GM18861 (cell line): ENCODE measurements around the gene BCL11B.

Experiments used
- ATAC-seq: cut with Tn5 transposase; IDR thresholded peaks from one replicate; pipeline ENCODE4 v1.9.1; 2021; ENCODE audit not compliant: unreplicated experiment

BCL11B gene

DNA sequence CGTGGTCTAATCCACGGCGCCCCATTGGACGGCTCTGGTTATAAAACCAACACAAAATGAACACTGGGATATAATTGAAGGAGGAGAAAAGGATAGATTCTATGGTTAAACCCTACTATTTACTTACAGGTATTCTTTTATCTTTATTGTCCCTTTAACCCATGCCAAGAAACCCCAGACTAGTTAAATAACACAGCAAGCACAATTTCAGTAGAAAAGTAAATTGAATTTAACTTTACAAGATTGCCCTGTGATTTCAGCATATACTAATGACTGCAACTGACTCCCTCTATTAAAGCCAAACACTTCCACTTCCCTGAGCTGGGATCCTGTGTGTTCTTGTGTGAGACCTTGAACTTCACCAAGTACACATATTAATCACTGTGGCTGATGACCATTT lies 45.3 kb downstream of the BCL11B start:
- ATAC-seq, result no peak

DNA sequence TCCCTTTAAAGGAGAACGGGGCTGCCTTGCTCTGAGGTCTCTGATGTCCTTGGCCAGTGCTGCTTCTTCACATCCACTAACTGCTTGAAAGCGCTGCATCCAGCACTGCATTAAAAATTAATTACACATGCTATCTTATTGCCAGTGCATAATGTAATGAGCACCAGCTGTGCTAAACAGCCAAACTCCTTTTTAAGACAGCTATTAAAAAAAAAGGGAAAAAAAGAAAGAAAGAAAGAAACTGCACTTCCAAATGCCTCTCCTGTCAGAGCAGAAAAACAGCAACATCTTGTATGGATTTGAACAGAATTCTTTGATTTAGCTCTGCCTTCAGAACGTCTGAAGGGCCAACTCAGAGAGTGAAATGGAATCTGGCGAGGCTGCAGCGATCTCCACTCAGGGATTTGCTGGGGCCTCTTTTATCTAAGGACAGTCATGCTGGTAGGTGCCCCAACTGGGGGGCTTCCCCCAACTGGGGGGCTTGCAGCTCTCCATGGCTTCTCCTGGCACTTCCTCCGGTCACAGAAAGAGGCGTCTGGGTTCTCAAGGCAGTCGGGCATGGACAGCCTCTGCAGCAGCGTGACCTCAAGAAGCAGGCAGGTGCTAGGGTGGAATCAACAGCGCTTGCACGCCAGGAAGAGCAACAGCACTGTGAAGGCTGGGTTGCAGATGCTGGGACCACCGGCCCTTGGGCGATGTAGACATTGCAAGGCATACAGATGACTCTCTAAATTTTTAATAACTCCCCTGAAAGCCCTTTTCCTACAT lies 46.4 kb downstream of the BCL11B start:
- no peak for ATAC-seq

DNA sequence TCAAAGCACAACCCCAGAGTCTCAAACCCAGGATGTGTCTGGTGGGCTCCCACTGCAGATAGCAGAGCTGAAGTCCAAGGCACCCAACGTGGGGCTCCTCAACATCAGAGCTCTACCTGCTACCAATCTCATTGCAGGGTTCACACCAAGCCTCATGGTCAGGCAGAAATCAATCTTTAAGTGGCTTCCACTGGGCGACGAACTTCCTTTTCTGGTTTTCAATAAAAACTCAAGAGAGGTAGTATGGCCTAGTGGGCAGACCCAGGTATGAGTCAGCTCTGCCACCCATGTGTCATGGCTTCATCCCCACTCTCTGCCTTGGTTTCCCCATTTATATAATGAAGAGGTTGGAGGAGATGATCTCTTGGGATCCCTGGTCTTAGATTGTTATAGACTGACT lies 47.0 kb downstream of the BCL11B start:
- no peak for ATAC-seq

DNA sequence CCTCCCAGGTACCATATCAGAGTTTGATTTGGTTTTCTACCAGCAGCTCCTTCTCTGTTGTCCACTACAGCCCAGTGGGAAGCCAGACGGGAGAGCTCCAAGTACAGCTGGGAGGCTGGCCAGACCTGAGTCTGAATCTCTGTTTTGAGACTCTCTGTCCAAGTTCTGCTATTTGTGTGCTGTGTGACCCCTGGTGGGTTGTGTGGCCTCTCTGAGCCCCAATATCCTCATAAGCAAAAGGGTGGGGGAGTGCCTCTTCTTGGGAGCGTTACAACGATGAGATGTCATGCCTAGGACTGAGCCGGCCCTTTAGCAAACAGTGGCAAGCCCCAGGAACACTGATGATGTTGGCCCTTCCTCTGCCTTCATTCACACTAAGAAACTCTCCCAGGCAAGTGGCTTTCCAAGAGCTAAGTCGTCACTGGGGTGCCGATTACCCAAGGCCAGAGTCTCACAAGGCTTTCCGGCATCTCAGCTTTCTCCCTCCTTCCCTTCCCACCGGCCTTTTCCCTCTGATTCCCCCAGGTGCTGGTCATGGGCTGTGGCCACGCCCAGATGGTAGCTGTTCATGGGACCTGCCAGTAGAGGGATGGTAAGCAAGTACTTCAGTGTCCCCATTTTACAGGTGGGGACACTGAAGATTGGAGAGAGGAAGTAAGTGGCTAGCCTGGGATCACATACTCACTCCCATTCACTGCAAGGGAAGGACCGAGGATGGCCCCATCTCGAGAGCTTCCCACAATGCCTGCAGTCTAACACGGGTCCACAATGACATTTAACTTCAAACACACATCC lies 47.7 kb downstream of the BCL11B start:
- no peak for ATAC-seq

DNA sequence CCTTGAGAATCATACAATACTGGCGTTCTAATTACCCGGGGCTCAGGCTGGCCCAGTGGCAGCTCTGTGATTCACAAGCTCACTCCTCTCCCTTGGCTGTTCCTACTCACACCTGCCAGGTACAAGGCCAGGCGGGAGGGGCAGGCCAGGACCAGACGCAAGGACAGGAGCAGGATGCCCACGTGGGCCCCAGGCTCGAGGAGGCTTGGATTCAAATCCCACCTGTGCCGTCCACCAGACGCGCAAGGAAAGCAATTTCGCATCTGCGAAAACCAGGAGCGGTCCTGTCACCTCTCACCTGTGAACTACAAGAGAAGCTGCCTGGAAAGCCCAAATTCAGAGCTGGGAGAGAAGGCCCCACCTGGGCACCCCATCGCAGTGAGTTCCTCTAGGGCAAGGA lies 50.6 kb downstream of the BCL11B start:
- ATAC-seq, result no peak

DNA sequence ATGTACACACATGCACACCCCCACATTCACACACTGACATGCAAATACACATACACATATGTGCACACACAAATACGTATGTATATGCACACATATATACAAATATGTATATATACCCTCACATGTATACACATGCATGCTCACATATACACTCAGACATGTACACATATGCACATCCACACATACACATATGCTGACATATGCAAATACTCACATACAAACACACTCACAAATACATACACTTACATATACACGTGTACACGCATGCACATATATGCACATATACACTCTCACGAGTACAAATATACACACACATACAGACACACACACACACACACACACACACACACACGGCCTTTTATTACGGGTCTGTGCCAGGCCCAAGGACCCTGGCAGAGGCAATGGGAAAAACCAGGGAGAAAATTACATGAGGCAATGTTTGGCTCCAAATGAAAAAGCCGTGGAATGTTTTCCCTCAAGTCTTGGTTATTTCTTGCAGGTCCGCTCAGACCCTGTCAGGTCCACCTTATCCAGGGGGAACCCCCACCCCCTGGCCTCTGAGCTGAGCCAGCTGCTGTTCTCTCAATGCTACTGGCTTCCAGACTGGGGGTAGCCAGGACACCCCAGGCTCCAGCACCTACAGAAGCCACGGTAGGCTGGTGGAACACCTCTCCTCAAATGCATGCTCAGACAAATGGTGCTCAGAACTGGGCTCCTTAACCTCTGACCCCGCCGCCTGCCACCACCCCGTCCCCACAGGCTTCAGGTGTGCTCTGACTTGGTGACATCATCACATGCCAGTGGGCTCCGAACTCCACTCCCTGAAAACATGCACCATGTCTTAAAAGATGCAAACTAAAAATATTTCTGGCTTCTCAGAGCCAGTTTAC lies 54.7 kb downstream of the BCL11B start:
- ATAC-seq, result no peak

DNA sequence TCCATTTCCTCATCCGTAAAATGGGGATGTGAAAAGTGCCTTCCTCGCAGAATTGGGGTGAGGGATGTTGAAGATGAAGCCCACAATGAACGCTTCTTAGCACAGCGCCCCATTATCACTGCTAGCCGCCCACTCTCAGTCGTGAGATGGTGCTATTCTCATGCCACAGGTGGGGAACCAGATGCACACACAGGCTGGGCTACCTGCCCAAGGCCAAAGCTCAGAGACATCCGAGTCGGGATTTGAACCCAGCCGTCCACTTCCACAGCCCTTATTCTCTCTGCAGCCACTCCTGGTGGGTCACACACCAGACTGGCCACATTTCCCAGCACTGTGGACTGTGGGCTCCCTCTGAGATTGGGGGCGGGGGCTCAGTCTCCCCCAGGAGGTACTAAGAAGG lies 55.8 kb downstream of the BCL11B start:
- ATAC-seq, result no peak

DNA sequence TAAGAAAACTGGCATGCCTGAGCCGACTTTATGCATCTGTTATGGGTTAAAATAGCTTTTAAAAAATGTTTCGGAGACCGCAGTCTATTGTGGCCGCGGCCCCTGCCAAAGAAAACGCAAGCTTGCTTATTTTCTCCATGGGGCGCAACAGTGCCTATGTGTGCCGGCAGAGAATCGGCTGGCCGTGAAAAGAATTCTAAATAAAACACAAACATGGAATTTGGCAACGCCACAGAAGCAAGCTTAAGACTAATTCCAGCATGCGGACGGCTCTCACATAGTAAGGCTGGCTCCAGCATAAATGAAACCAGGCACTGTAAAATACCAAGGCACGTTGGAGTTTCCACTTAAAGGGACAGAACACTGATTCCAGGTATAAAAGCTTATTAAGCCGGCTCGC lies 56.7 kb downstream of the BCL11B start:
- no peak for ATAC-seq

DNA sequence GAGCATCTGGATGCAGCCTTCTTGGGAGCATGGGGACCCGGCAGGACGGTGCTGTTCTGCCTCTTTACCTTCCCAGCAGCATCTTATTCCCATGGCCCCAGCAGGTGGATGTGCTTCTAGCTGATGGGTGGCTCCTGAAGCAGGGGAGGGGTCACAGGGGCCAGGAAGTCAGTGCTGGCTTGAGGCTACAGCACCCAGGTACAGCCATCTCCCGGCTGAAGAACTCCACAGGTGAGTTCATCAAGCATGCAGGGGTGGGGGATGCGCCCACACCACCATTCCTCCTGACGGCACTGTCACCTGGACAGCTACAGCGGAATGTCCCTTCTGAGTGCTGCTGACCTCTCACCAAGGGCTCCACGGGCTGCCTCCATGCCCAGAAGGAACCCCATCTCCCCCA lies 57.3 kb downstream of the BCL11B start:
- no peak for ATAC-seq

DNA sequence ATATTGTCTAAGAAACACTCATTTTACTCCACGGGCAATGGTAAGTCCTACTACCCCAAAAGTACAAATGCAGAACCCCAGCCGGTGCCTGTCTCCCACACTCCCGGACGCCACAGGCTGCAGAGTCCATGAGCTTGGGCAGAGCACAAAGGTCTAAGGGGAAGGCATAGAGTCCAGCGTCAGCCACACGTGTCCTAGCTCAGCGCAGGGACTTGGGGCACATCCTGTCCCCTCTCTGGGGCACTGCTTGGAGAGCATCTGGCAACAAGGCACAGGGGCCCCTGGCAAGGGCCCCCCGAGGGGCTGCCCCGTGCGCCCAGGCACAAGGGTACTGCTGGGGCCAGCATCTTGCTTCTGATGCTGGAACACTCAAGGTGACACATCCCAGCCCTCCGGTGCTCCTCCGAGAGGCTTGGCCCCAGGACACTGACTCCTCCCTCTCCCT lies 58.4 kb downstream of the BCL11B start:
- ATAC-seq, result no peak

DNA sequence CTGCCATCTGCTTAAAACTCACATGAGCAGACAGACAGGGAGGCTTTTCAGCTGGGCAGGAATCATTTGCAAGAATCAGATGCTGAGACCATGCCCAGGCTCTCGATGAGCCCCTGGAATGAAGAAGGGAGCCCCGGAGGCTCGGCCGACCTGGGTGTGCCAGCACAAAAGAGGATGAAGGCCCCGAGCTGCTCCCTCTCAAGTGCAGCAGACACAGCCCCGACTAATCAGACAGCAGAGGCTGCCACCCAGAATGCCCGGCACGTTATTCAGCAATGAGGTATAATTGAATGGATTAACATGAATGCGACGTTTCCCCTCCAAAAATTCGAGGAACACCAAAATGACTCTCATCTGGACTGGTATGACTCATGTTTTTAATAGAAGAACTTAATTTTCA lies 58.9 kb downstream of the BCL11B start:
- ATAC-seq, result no peak

DNA sequence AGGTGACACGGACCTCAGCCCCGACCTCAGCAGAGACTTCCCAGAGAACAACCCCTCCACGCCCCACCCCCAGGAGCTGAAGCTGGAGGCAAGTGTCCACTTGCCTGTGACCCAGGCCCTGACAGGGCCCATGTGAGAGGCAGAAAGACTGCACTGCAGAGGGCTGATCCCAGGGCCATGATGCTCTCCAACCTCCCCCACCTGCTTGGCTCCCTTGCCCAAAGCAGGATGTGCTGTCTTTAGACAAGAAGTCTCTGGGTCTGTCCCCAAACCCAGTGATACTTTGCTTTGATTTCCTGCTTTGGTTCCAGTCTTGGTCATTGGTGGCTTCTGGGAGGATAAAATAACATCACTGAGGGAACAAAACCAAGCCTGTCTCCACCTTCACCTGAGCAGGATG lies 59.4 kb downstream of the BCL11B start:
- no peak for ATAC-seq

DNA sequence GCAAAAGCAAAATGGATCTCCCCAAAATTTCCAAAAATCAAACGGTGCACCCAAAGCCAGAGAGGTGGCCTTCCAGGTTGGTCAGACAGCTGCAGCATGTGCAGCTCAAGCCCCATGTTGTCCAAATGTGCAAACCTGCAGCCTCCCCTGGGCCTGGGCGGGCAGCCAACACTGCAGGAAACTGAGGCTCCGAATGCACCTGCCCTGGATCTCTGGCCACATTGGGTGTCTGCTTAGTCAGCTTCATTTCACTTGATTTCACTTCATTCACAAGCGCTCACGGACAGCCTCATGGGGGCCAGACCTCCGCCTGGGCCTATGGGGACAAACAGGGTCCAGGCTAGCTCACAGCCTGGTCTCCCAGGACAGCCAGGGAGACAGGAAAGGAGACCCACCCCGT lies 59.8 kb downstream of the BCL11B start:
- no peak for ATAC-seq

DNA sequence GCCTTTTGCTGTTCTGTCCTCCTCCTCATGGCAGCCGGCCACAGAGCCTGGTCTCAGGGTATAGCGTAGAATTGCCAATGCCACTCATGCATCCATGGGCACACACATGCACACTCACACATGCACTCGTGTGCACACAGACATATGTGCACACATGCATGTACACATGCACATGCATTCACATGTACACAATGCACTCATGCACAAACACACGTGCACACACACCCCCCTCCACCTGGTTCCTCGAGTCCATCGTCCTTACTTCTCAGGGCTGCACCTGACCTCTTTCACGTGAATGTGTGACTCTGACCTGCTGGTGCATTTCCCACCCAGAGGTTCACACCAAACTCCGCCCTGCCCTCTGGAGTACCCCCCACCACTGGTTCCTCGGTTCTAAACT lies 60.6 kb downstream of the BCL11B start:
- ATAC-seq, result no peak

DNA sequence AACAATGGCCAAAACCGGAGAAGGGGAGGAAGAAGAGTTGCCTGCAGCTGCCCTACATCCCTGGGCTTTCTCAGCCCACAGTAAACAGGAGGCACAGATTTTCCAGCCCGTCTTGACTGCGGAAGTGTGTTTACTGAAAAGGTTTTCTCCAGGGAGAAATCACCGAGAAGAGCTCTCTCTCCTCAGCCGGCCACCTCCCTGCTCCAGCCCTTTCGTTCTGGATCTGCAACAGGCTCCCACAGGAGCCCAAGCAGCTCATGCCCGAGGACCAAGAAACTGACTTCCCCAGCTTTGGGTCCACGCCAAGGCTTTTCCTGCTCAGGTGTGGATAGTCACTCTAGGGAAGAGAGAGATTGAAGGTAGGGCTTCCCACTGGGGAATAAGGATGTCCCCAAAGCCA lies 61.7 kb downstream of the BCL11B start:
- ATAC-seq, result no peak

DNA sequence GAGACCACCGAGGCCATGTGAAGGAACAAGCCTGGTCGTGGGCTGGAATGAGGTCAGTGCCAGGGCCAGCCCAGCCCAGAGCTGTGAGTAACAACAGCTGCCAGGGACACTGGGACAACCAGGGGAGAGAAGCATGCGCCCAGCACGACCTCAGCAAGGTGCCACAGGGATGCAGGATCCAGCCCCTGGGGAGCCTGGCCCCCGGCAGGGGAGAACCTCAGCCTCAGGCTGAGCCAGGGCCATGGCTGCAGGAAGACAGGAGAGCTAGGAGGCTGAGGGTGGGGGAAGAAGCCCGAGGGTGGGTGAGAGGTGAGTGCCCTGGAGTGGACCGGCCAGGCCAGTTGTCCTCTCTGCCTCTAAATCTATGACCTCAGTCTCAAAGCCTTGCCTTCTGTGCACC lies 62.6 kb downstream of the BCL11B start:
- ATAC-seq, result no peak

DNA sequence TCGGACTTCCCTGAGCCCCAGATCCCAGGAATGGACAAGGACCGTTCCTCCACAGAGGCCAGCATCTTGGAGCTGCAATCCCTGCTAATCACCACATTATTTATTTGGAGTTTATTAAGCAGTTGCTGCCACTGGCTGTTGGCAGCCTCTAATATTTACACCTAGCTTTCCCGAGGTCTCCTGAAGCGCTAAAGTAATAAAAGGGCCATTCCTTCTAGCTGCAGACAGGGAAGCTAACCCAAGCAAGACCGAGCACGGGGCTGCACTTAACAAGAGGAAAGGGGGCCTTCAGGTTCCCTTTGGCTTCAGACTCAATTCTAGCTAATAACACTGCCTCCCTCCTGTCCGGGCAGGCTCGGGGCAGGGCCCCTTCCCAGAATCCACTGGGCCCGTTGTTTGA lies 63.7 kb downstream of the BCL11B start:
- no peak for ATAC-seq

DNA sequence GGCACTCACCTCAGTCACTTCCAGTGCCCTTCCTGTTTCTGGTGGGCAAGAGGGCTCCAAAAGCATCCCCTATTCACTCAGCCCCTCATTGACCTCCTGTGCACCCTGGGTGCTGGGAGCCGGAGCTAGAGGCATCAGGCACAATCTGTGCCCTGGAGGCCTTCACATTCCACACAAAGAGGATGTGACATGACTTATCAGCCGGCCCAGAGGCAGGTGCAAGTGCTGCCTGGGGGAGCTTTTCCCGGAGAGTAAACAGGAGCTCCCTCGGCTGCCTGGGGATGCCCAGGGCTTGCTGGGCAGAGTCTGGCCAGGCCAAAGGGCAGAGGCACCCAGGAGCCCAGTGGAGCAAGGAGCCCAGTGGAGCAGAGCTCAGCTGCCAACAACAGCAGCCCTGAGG lies 64.5 kb downstream of the BCL11B start:
- no peak for ATAC-seq

DNA sequence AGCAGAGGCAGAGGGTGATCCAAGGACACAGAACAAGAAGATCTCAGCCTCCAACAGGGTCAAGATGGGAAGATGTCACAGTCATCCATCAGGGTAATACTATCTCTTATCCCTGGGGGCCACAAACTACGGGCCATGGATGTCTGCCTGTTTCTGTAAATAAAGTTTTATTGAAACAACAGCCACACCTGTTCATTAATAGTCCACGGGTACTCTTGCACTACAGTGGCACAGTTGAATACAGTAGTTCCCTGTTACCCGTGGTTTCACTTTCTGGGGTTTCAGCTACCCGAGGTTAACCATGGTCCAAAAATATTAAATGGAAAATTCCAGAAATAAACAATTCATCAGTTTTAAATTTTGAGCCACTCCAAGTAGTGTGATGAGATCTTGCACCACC lies 65.9 kb downstream of the BCL11B start:
- ATAC-seq, result no peak

DNA sequence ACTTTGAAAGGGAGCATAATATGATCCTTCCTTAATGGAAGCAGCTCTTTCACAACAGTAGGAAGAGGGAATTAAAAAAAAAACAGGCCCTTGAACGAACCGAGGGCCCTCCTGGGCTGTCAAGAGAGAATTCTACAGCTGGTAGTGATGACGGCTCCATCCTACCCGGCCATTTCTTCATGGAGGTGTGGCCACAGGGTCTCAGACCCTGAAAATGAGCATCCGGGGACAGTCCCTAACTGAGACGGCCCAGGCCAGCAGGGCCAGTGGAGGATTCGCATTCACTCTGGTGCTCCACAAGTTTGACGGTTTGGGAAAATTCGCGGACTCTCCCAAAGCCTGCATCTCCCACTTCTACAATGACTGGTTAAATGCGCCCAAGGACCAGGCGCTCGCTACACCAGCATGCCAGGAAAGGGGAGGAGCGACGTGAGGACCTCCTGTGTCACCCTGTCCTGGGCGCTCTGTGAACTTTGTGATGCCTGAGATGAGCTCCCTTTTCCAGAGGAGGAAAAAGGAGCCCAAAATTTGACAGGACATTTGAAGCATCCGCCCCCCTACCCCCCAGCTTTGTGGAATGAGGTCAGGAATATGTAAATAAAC lies 66.8 kb downstream of the BCL11B start:
- ATAC-seq, result no peak

DNA sequence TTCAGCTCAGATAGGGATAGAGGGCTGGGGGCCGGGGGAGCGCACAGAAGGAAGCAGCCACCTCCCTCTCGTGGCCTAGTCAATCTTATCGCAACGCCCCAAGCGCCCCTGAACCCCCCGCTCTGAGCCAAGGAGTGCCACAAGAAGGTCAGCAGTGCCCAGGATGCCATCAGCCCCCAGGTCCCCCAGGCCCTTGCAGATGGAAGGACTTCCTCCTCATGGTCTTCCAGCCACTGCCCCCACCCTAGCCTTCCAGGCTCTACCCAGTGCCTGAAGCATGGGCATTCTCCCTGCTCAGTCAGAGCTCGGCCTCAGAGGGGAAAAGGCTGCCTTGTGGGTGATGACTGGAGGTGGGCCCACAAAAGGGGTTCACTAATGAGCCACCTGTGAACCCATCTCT lies 68.2 kb downstream of the BCL11B start:
- no peak for ATAC-seq
